BJ (cell line): Measurements from ENCODE around the gene AKAP5. TPM values are rescaled to one million over a fixed set of nuclear protein-coding genes. Genes with fewer than 3 reads are reported as not detected.
A peak's percentile ranks its signal among the peaks of the same experiment; 100 is the strongest.

Source experiments
- CTCF ChIA-PET: fragments of 350-600 bp; formaldehyde crosslinking; extraction: SDS; loops from one replicate; lab custom pipeline; 2021; ENCODE audit warnings: antibody characterized with exemption, inconsistent platforms; lab: Yijun Ruan, JAX
- POLR2A ChIA-PET: fragments of 300-600 bp; sonication (Branson Sonifier 250); formaldehyde crosslinking; extraction: SDS; loops from one replicate; lab custom pipeline; 2021; ENCODE audit warnings: antibody characterized with exemption; lab: Charles Lee
- DNase-seq: peaks from one replicate; pipeline ENCODE4 v3.0.0-alpha.2; 2011; ENCODE audit warnings: low read depth
- H3K27me3 ChIP-seq: 2 replicates; pipeline ENCODE4 v1.6.0; 2011; ENCODE audit warnings: low read length; ENCODE audit not compliant: control insufficient read depth, insufficient read depth
- H3K36me3 ChIP-seq: 2 replicates; pipeline ENCODE4 v1.5.1; 2011; ENCODE audit warnings: low read length; ENCODE audit not compliant: control insufficient read depth, insufficient read depth
- H3K4me3 ChIP-seq: 2 replicates; pipeline ENCODE4 v1.5.1; 2011; ENCODE audit warnings: low read depth, mild to moderate bottlenecking, control low read depth, low read length
- CTCF ChIP-seq: IDR thresholded peaks from 2 replicates; pipeline ENCODE4 v1.5.1; 2011; ENCODE audit warnings: low read depth, mild to moderate bottlenecking, control low read depth, inconsistent platforms, low read length, moderate library complexity; ENCODE audit not compliant: insufficient read depth
- polyA plus RNA-seq: library from polyadenylated mRNA; depleted of rRNA; stranded (reverse); fragments of >200 nt; gene quantifications from 2 replicates; pipeline ENCODE4 v1.2.3, GENCODE V29; 2011

Gene AKAP5
- polyA plus RNA-seq, 1 experiment = 0.17 TPM

GRCh38 chr14:64474698-64475097 is 9.4 kb downstream of the AKAP5 start:
- Histone ChIP-seq H3K36me3 (no peaks in the 10 kb centered on the region), H3K27me3 (no peaks in the 10 kb centered on the region), H3K4me3 (no peak overlapping the region)
- ChIA-PET POLR2A (no interaction called here), CTCF (interaction anchor here (1.4 to 7.2 kb wide), 2 partner anchors 120 to 131 kb away, joined by 4 to 80 read pairs; no protein-coding TSS in a partner anchor)
- TF ChIP-seq CTCF = no peak
- DNase-seq = no peak

GRCh38 chr14:64475585-64476273 is 10.4 kb downstream of the AKAP5 start:
- POLR2A ChIA-PET = no interaction called here
- Histone ChIP-seq H3K4me3 (no peak overlapping the region), H3K27me3 (no peaks in the 10 kb centered on the region), H3K36me3 (no peaks in the 10 kb centered on the region)
- TF ChIP-seq CTCF = no peak
- DNase-seq = no peak
- CTCF ChIA-PET = interaction anchor here (1.4 to 7.2 kb wide), 2 partner anchors 121 to 132 kb away, joined by 4 to 80 read pairs; no protein-coding TSS in a partner anchor

GRCh38 chr14:64476438-64476837 is 11.1 kb downstream of the AKAP5 start:
- H3K27me3 ChIP-seq = no peaks in the 10 kb centered on the region
- CTCF ChIA-PET = interaction anchor here (0.5 to 7.2 kb wide), 4 partner anchors 47 to 824 kb away, joined by 3 to 80 read pairs (median 22); no protein-coding TSS in a partner anchor
- POLR2A ChIA-PET = no interaction called here

GRCh38 chr14:64478634-64479250 is 13.4 kb downstream of the AKAP5 start:
- Histone ChIP-seq H3K36me3 (no peaks in the 10 kb centered on the region), H3K27me3 (no peaks in the 10 kb centered on the region), H3K4me3 (no peak overlapping the region)
- DNase-seq = no peak
- TF ChIP-seq CTCF = 0 out of 2 replicates have a peak, but pooled peaks have one; percentile 15
- ChIA-PET CTCF (interaction anchor here (1.0 to 7.2 kb wide), 25 partner anchors 8 to 329 kb away, joined by 3 to 80 read pairs (median 4); partner anchors contain the start of gene AKAP5), POLR2A (no interaction called here)

More at GRCh38 chr14:64476438-64476837, 11.1 kb downstream of the AKAP5 start:
- TF ChIP-seq CTCF = no peak
- Histone ChIP-seq H3K4me3 (no peak overlapping the region), H3K36me3 (no peaks in the 10 kb centered on the region)
- no peak for DNase-seq

DNA sequence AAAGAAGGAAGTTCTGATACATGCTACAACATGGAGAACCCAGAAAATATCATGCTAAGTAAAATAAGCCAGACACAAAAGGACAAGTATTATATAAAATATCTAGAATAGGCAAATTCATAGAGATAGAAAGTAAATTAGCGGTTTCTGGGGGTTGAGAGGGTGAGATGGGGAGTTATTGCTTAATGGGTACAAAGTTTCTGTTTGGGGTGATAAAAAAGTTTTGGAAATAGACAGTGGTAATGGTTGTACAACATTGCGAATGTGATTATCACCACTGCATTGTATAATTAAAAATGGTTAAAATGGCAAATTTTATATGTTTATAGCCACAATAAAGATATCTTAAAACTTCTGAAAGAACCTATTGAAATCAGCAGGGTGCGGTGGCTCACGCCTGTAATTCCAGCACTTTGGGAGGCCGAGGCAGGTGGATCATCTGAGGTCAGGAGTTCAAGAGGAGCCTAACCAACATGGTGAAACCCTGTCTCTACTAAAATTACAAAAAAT is 23.3 kb downstream of the AKAP5 start:
- no peak for DNase-seq
- ChIA-PET CTCF (no interaction called here), POLR2A (no interaction called here)
- TF ChIP-seq CTCF = no peak
- Histone ChIP-seq H3K4me3 (no peak overlapping the region), H3K27me3 (no peaks in the 10 kb centered on the region), H3K36me3 (peaks cover 6% of the 10 kb centered on the region; the same call in 1 of the 2 replicates)
